Gastroesophageal sphincter (tissue), 3 donors: ENCODE measurements around the gene TTN.

Source experiments
- EP300 ChIP-seq: sonication (generic); formaldehyde crosslinking; IDR thresholded peaks from one replicate; pipeline ENCODE4 v1.6.1; 2017; ENCODE audit warnings: antibody characterized with exemption, mild to moderate bottlenecking
- TF ChIP-seq, protein P1 (sequence below), 4 experiments: fragments of 200-600 bp in 2 of 4; fragments of 450-650 bp in 2 of 4; sonication (generic) in 1 of 4; IDR thresholded peaks; one replicate each; pipeline ENCODE4 v1.5.1; 2017 to 2019; ENCODE audit warnings: antibody characterized with exemption in 4 of 4, mild to moderate bottlenecking in 2 of 4, moderate library complexity in 2 of 4

DNA sequence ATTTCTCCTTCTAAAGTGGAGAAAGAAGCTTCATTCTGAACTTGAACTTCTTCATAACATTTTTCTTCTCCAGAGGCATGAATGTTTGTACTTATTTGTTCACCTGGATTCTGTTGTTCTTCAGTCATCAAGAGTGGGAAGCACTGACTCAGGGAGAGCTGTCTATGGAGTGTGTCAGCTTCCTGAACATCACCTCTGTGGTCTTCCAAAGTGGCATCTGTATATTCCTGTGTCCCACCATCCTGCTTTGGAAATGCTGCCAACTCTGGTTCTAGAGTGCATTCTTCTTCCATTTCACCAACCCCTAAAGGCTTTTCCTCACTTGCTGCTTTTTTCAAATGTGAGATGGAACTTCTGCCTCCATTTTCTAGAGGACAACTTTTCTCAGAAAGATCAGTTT is 59.5 kb downstream of the TTN start:
- TF ChIP-seq, protein P1, sequence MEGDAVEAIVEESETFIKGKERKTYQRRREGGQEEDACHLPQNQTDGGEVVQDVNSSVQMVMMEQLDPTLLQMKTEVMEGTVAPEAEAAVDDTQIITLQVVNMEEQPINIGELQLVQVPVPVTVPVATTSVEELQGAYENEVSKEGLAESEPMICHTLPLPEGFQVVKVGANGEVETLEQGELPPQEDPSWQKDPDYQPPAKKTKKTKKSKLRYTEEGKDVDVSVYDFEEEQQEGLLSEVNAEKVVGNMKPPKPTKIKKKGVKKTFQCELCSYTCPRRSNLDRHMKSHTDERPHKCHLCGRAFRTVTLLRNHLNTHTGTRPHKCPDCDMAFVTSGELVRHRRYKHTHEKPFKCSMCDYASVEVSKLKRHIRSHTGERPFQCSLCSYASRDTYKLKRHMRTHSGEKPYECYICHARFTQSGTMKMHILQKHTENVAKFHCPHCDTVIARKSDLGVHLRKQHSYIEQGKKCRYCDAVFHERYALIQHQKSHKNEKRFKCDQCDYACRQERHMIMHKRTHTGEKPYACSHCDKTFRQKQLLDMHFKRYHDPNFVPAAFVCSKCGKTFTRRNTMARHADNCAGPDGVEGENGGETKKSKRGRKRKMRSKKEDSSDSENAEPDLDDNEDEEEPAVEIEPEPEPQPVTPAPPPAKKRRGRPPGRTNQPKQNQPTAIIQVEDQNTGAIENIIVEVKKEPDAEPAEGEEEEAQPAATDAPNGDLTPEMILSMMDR (IDR thresholded peaks at IDR 0.05), result no peak
- no peak for TF ChIP-seq EP300
